Measurements from ENCODE around the gene HOXB2.
"Not testable (repeated sequence)": the region's sequence is repeated elsewhere in the genome, so short reads cannot be mapped to it uniquely, and the experiment has no call there.

Gene HOXB2

DNA sequence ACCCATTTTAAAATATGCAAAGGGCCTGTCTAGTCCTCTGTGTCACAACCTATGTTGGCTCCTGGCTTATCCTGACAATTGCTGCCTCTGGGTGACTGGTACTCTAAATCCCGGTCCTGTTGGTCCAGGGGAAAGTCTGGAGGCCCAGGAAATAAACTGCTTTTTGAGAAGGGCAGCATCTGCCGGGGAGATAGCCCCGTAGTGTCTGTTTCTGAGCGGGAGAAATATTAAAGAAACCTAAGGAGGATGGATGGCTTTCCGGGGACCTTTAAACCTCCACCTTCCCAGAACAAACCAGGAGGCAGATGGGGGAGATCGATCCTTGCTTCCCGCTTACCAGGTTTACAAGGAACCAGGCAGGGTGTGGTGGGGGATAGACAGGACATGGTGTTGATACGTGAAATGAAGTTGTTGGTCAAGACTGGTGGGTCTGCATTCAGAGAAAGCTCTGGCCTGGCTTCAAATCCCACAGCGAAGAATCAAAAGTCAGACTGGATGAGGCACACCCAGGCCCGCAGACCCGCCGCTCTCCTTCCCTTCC is 3.8 kb downstream of the HOXB2 start:
- DNase-seq (ENCODE audit: low read depth), result no peak

DNA sequence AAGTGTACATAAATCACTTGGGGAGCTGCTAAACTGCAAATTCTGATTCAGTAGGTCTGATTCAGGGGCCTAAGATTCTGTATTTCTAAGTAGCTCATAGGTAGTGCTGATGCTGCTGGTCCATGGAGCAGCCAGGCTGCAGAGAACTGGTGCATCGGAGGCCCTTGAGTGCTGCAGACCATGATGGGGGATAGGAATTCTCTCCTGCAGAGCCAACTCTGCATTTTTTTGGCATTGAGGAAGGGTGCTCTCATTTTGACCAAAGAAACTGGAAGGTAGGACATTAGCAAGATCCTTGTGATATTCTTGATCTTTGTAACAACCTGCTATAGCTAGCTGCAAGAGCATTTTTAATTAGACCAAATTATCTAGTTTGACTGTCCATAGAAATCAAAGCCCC is 4.7 kb downstream of the HOXB2 start:
- DNase-seq (ENCODE audit: low read depth), result no peak

DNA sequence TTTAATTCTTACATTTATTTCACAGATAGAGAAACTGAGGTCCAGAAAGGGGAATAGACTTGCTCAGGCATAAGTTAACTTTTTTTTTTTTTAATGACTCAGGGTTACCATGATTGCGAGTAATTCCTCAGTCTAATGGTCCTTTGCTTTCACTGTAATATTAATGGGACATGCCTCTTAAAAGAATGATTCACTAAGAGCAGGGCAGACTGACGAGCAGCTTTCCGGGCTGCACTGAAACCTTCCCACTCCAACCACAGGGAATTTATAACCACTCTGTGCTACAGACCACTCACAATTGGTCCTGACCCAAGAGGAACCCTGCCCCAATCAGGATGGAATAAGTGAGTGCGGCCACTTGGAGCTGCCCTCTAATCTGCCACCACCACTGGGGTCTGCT is 5.7 kb downstream of the HOXB2 start:
- no peak for DNase-seq (ENCODE audit: low read depth)

DNA sequence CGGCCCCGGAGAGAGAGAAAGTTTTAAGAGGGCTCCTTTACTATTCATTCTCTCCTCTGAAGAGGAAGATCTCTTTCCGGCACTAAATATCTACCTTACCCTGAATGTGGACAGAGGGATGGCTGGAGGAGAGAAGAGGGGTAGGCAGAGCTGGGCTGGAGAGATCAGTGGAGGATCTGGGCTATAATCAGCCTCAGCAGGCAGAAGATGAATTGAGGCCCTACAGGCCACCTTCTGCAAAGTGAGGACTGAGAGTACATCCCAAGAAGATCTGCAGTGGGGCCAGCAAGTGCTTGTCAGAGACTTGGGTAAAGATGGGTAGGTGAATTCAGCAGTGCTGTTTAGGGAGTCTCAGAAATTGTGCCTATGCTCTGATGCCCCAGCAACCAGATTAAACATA is 7.6 kb downstream of the HOXB2 start:
- no peak for DNase-seq (ENCODE audit: low read depth)

DNA sequence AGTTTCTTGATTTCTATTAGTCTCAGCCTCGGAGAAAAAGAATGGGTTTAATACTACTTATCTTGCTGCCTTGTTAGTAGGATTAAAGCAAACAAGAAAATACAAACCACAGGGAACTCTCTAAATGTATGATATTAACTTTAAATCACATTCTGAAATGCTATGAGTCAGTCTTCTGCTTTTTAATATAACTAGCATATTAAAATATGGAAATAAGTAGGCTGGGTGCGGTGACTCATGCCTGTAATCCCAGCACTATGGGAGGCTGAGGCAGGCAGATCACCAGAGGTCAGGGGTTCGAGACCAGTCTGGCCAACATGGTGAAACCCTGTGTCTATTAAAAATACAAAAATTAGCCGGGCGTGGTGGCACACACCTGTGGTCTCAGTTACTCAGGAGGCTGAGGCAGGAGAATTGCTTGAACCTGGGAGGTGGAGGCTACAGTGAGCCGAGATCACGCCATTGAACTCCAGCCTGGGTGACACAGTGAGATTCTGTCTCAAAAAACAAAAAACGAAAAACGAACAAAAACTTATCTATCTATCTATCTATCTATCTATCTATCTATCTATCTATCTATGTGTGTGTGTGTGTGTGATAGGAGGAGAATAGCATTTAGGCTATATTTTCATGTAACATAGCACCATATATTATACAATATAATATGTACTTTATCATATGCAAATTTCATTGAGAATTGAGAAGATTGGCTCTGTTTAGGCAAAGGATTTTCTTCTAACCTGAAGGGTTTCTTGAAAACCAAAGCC is 8.9 kb downstream of the HOXB2 start:
- not testable (repeated sequence) for DNase-seq (ENCODE audit: low read depth)

DNA sequence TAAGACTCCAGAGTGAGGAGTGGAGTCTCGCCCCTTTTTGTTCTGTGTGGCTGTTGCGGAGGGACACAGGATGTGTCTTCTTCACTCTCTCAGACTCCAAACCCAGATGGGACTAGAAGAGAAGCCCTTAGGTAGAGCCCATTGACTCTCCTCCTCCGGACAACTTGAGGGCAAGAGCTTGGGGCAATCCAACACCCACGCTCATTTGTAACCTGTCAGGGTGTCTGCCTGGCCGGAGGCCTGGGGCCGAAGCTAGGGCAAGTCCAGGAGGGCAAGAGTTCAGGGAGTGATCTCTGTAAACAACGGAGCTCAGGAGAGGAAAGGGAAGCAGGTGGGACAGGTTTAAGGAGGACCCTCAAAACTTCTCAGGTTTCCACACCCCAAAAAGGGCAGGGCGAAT is 12.6 kb downstream of the HOXB2 start:
- DNase-seq (ENCODE audit: low read depth), result no peak

DNA sequence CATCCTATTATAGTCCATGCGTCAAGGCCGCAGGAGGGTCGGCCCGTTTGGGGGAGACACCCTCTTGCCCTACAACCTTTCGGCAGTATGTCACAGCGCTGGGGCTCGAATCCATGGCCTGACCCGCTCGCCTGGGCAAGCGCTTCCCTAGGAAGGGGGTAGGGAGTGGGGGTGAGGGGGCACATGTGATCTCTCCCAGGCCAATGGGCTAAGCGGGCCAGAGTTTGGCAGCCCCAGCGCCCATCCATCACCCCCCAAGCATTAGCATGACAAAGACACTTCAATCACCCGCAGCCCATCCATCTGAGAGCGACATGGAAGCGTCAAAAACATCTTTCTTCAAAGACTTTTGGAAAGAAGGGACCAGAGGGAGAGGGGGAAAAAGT is 14.0 kb downstream of the HOXB2 start, which contains the start of gene HOXB1:
HOXB1 (minus strand) TSS at position 125 of the 386 bp plus-strand sequence; CDS start at position 18, 107 bp downstream.
- no peak for DNase-seq (ENCODE audit: low read depth)

DNA sequence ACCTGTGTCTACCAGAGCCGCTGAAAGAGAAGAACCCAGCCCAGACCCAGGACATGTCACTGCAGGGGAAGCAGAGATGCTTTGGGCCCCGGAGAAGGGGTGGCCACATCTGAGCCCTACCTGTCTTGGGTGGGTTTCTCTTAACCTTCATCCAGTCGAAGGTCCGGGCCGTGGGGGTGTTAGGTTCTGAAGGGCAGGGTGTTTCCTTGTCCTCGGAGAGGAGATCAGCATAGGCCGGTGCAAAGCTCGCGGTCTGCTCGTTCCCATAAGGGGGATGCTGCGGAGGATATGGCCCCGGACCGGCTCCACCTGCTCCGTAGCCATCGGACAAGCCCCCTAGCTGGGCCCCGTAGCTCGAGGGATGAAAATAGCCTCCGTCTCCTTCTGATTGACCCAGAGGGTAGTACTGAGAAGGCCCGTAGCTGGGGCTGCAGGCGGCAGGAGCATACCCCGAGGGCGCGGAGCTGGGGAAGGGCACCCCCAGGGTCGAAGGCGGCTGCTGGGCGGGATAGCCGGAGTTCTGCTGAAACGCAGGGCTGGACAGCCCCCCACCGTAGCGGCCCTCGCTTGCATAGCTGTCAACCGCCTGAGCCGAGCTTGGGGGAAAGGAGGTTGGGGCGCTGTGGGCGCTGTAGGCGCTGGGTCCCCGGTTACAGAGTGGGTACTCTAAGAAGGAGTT is 14.6 kb downstream of the HOXB2 start:
- no peak for DNase-seq (ENCODE audit: low read depth)

DNA sequence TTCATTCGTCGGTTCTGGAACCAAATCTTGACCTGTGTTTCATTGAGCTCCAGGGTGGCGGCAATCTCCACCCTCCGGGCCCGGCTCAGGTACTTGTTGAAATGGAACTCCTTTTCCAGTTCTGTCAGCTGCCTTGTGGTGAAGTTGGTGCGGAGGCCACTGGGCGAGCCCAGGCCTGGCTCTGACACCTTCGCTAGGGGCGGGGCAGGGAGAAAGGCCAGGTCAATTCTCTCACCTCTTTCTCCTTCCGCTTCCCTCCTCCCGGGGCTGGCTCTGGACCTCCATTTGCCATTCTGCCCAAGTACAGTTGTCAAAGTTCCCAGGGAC is 15.3 kb downstream of the HOXB2 start:
- DNase-seq (ENCODE audit: low read depth), result no peak

DNA sequence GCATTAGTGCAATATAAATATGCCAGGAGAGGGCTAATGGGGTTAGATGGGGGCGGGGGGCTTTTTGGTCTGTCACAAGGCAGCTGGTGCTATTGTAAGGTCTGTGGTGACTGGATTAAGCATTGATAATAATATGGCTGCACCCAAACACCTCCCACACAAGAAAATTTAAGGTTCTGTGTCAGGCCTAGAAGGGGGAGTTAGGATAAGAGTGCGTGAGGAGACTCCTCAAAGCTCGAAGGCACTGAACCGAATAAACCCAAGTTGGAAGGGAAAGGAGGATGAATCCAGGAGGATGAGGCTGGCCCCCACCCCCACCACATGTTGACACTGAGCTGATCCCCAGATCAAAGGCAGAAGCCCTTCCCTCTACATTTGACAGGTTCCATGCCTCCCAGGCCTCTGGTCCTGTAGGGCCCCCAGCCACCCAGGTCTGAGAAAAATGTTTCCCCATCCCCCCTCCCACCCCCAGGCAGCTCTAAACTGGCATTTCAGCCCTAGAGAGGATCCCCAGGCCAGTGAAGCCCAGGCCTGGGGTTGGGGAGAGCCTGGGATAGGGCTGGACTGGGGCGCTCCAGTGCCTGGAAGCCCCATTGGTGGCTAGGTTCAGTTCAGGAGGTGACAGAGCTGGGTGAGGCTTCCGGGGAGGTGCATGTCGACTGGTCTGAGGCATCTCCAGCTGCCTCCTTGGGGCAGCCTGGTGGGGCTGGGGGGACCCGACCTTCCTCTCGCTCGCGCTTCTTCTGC is 15.8 kb downstream of the HOXB2 start:
- no peak for DNase-seq (ENCODE audit: low read depth)

DNA sequence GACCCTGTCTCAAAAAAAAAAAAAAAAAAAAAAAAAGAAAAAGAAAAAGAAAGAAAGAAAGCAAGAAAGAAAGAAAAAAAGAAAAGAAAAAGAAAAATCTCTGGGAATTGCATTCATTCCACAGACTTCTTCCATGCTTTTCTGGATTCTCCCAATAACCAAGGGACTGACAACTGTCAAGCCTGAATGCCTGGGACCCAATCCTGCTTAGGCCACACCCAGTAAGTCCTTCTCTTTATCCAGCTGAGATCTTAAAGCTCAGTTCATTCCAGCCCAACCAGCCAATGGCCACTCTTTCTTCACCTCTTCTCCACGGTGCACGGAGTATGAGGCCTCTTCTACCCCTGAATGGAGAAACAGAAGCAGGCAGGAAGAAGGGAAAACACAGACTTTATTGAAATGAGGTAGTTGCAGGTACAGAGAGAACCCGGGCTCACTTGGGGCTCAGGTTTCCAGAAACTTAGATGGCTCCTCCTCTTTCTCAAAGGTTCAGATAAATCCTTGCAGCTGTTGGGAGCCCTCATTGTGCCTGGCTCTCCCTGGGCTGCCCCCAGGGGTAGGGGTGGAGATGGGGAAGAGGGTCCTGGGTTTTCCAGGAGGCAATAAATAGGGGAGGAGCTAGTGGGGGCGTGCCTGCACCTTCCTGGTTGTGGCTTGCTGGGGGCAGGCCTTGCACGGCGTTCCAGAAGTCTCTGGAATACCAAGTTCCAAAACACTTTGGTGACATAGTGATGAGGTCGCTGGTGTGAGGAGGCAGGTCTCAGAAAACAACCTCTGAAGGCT is 16.6 kb downstream of the HOXB2 start:
- DNase-seq (ENCODE audit: low read depth), result no peak

DNA sequence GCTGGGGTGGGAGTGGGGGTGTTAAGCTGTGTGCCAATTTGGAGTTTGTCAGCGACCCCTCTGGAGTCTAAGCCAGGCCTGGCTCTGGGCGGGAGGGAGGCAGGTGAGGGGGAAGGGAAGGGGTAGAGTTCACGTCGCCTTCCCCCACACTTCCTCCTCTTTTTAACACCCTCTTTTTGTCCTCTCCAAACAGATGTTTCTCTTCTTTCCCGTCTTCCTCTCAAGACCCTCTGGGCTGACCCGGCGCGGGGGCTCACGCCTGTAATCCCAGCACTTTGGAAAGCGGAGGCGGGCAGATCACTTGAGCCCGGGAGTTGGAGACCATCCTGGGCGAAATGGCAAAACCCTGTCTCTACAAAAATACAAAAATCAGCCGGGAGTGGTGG is 17.4 kb downstream of the HOXB2 start:
- DNase-seq (ENCODE audit: low read depth), result no peak

DNA sequence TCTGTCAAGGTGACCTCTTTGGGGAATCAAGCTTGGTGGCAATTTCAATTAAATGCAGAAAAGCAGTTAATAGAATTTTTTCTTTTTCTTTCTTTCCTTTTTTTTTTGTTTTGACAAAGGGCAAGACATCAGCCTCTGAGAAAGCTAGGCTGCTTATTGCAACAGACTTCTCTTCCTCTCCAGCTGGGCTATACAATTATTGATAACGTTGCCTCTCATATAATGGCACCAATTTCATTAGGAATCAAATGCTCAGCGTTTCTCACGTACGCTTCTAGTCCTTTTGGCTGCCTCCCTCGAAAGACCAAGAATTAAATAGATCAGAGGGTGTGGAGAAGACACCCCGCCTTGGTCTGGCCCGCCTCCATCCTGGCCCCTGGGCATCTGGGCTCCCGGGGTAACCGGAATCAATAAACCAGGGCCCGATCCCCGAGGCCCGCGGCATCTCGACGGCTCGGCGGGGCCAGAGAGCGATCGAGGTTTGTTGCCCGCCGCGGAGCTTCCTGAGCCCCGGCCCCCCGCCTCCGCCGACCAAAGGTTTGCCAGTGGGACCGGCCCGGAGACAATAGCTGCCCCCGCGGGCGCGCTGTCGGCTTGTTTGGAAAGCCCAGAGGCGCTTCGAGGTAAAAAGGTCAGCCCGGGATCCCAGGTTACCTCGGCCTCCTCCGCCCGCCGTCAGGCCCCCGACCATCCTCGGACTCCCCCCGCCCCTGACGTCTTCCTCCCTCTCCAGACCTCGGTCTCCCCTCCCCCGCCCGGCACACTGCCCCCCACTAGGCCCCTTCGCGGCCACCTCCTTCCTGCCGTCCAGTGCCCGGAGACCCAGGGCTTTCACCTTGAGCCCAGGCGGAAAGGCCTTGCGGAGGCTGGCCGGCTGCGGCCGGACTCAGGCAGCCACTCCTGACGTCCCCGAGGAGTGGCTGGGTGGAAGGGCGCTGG is 18.0 kb downstream of the HOXB2 start:
- no peak for DNase-seq (ENCODE audit: low read depth)

DNA sequence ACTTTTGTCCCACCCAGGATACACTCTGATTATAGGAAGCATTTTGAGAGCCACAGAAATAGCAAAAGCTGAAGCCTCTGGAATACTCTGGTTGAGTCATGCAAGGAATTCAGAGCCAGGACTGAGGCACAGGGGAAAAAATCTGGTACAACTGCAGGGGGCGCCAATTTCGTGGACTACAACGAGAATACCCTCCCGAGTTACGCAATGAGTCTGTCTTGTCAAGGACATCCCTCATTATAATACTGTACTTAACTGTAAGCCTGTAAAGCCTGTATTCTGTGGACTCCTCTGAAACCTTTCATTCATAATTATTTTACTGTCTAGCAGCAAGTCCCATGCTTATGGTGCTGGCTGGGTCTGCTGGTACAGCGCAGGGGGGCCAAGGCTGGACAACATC is 21.9 kb downstream of the HOXB2 start:
- DNase-seq (ENCODE audit: low read depth), result no peak

DNA sequence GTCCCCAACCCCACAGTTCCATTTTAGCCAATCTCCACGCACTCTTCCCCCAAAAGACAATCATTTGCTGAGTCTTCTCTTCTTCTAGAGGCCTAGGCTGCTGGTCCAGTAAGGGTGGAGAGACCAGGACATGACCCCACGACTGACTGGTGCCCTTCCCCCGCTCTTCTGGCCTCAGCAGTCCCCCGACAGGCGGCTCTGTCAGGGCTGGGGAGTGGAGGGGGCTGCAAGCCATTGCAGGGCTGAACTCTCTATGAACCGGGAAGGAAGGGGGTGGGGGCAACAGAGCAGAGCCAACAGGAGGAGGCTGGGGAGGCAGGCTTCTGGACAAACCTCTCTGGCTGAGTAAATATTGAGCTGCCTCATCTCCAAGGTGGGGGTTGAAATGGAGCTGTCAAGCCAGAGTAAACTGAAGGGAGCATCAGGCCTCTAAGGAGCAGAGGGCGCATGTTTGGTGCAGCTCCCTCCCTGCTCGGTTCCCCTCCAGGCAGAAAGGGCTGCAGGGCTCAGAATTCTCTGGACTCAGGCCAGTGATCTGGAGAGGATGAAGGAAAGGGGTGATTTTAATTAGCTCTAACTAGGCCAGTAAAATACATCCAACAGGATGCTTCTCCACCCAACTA is 22.8 kb downstream of the HOXB2 start:
- DNase-seq (ENCODE audit: low read depth), result peak; percentile 58

DNA sequence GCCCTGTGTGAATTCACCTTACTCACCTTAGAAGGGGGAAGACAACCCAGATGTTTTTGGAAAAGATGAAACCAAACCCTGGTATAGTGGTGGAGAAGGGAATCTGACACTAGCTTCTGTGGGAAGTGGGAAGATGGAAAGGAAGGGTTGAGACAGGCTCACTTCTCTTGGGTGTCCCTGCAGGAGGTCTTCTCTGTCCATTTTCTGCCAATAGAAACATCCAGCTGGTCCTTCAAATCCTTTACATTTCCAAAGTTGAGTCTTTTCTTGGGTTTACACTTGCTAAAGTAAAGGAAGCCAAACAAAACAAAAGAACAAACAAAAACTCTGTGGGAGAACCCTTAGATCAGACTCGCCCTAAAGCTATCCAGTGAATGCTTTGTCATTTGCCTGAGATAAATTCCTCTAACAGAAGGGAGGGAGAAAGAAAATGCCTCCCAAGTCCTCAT is 24.3 kb downstream of the HOXB2 start:
- DNase-seq (ENCODE audit: low read depth), result no peak

DNA sequence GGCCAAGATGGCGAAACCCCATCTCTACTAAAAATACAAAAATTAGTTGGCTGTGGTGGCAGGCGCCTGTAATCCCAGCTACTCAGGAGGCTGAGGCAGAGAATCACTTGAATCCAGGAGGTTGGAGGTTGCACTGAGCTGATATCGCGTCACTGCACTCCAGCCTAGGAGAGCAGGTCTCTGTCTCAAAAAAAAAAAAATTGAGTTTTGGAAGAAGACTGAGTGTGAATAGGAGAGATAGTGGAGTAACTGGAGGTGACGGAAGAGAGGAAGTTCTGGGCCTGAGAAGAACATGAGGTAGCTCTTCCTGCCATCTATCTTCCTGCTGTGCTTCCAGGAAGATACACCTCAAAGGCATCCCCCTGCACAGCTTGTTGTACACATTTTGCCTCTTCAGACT is 25.5 kb downstream of the HOXB2 start:
- DNase-seq (ENCODE audit: low read depth), result no peak

DNA sequence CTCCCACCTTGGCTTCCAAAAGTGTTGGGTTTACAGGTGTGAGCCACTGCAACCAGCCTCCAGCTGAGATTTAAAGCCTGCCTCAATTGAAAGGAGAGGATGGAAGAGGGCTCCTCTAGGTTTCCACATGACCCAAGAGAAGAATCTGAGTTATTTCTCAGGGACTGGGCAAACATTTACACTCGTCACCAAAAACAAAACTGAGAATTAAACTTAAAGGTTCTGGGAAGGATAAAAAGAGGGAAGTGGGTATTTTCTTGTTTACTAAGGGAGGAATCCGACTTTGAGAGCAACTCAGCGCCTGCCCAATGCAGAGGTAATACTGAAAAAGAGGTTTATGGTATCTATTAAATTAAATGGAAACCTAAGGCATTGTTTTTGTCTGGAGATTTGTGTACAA is 27.4 kb downstream of the HOXB2 start:
- no peak for DNase-seq (ENCODE audit: low read depth)

DNA sequence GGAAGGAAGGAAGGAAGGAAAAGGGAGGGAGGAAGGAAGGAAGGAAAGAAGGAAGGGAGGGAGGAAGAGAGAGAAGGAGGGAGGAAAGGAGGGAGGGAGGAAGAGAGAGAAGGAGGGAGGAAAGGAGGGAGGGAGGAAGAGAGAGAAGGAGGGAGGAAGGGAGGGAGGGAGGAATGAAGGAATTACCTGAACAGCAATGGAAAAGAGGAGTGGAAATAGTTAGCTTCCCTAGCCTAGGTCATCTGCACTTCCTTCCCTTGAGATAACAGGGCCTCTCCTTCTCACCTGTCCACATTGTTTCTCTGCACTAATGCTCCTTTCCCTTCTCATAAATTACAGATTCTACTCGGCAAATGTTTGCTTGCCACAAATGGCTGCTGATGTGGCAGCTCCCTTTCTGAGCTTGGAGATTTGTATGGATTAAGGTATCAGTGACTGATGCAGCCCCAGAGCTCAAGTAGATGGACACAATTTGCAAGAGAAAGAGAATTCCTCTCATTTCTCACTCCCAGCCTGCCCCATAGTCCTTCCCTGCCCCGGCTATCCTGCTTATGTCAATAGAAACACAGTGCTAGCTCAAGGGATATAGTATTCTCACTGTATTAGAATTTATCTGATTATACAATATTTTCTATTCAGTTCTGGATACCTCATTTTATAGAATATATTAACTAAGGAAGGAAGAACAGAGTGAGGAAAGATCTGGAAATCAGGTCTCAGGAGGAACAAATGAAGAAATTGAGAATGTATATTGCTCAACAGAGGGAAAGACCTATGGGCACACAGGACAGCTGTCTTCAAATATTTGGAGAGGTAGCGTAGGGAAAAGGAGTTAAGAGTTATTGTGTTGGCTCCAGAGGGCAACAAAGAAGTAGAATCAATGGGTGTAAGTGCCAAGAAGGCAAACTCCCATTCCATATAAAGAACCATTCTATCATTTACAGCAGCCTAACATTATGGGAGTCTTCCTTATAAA is 28.7 kb downstream of the HOXB2 start:
- no peak for DNase-seq (ENCODE audit: low read depth)
